ENCODE results near the gene TCN1. TPM values are rescaled to one million over a fixed set of nuclear protein-coding genes. Genes with fewer than 3 reads are reported as not detected.
A peak's percentile ranks its signal among the peaks of the same experiment; 100 is the strongest.
"Not testable (repeated sequence)": the region's sequence is repeated elsewhere in the genome, so short reads cannot be mapped to it uniquely, and the experiment has no call there.

The TCN1 gene
- total RNA-seq, 1 donor from 2014 or later = not detected

DNA sequence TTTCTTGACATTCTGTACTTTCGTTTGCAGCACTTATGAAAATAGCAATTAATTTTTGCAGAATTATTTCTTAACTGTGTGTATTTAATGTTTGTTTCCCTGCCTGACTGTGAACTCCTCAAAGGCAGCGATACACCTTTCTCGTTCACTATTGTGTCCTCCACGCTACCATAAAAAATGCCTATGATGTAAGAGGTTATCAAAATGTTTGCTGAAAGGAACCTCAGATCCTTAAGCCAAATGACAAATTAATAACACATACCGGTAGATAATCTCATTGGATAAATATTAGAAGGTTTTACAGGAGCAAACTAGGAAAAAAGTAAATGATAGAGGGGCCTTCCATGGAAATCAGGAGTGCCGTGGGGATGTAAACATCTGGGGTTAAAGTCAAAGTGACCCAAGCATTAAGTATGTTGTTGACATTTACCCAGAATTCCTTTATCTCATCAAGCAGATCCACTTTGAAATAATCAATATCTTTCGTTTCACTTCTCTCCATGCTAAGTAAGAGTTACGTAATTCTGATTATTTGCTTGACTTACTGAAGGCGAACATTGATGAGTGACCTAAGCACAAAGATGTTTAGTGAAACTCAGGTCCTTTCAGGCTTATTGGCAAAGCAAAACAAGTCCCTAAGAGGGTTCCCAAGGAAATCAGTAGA, 9.7 kb upstream of the TCN1 start:
- Mint-ChIP-seq H3K27ac (no peak overlapping the region), H3K4me1 (no peaks in the 10 kb centered on the region), H3K36me3 (ENCODE audit: low read depth) (no peaks in the 10 kb centered on the region), H3K4me3 (no peak overlapping the region), H3K9me3 (peaks cover 4% of the 10 kb centered on the region), H3K27me3 (peaks cover 18% of the 10 kb centered on the region)
- intact Hi-C loops (cut with micrococcal nuclease) = no loop called here
- no peak for DNase-seq

DNA sequence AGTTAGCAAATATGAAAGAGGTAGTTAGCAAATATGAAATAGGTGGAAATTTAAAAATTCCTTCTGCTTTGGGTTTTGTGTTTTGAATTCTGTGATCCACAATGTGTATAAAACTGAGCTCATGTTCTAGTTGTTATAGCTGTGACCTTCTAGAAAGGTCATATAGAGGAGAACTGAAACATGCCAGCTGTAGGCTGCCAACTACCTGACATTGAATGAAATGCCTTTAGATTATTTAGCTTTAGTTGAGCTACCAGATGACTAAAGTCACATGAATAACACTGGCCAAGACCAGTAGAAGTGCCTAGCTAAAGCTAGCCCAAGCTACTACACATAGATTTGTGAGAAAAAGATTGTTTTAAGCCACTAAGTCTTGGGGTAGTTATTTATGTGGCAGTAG, 5.8 kb upstream of the TCN1 start:
- Mint-ChIP-seq H3K9me3 (peaks cover 13% of the 10 kb centered on the region), H3K27ac (no peak overlapping the region), H3K36me3 (ENCODE audit: low read depth) (no peaks in the 10 kb centered on the region), H3K4me3 (no peak overlapping the region), H3K27me3 (peaks cover 18% of the 10 kb centered on the region), H3K4me1 (no peaks in the 10 kb centered on the region)
- intact Hi-C loops (cut with micrococcal nuclease) = no loop called here
- no peak for DNase-seq

DNA sequence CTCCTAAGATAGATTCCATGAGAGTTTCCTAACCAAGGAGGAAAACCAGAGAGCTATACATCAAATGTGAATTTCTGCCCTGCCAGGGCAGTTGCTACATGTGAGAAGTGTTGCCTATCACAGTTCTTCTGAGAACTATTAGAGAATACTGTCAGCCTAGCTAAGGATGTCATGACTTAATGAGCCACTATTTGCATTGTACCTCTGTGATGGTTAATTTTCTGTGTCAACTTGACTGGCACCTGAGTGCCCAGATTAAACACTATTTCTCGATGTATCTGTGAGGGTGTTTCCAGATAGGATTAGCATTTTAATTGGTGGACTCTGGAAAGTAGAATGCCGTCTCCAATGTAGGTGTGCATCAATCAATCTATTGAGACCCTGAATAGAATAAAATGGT, 1.7 kb upstream of the TCN1 start:
- intact Hi-C loops (cut with micrococcal nuclease) = no loop called here
- no peak for DNase-seq
- H3K9me3 Mint-ChIP-seq = peaks cover 13% of the 10 kb centered on the region

GRCh38 chr11:59866836-59867235, 549 bp upstream of the TCN1 start:
- H3K27ac Mint-ChIP-seq = no peak overlapping the region
- no peaks in the 10 kb centered on the region for H3K4me1 Mint-ChIP-seq
- peaks cover 13% of the 10 kb centered on the region for H3K9me3 Mint-ChIP-seq
- peaks cover 13% of the 10 kb centered on the region for H3K27me3 Mint-ChIP-seq
- no peaks in the 10 kb centered on the region for H3K36me3 Mint-ChIP-seq (ENCODE audit: low read depth)
- intact Hi-C loops (cut with micrococcal nuclease) = no loop called here
- no peak overlapping the region for H3K4me3 Mint-ChIP-seq
- DNase-seq = no peak

More for the DNA sequence above, 1.7 kb upstream of the TCN1 start:
- peaks cover 13% of the 10 kb centered on the region for H3K27me3 Mint-ChIP-seq
- H3K36me3 Mint-ChIP-seq (ENCODE audit: low read depth) = no peaks in the 10 kb centered on the region
- H3K4me1 Mint-ChIP-seq = no peaks in the 10 kb centered on the region
- no peak overlapping the region for H3K4me3 Mint-ChIP-seq
- H3K27ac Mint-ChIP-seq = no peak overlapping the region

DNA sequence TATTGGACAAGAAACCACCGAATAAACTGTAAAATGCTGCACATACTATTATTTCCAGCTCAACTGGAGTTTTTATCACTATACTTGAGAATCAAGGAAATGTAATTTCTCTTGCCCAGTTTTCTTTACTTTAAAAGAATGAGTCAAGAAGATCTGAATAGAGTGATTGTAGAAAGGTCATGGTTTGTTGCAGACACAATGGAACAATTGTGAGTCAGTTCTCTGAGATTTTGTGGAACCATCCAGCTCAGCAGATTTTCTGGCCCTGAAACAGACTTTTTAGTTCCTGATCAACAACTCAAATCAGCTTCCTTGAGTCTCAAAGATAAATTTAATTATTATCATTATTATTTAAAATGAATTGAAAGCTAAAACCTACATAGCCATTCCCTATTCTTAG, 1.3 kb downstream of the TCN1 start:
- Mint-ChIP-seq H3K4me1 (no peaks in the 10 kb centered on the region), H3K27ac (peak overlapping the region; percentile 26), H3K9me3 (peaks cover 2% of the 10 kb centered on the region), H3K4me3 (no peak overlapping the region), H3K27me3 (peaks cover 4% of the 10 kb centered on the region), H3K36me3 (ENCODE audit: low read depth) (no peaks in the 10 kb centered on the region)
- no peak for DNase-seq
- intact Hi-C loops (cut with micrococcal nuclease) = no loop called here

DNA sequence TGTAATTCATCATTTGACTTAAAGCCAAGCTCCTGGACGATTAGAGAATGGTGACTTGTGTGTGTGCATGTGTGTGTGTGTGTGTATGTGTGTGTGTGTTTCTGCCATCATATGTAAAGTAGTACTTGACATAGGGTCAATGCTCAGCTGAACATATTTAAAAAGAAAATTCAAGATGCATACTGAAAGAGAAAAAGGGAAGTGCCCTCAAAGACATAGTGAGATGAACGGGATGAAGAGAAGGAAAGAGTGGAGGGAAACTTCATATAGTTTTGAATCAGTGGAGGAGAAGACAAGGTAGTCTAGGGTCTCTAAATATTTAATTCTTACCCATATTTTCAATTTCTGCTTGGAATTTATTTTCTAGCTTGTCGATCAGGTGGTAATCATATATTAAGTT, 4.0 kb downstream of the TCN1 start:
- no peak overlapping the region for H3K27ac Mint-ChIP-seq
- intact Hi-C loops (cut with micrococcal nuclease) = no loop called here
- no peaks in the 10 kb centered on the region for H3K9me3 Mint-ChIP-seq
- H3K27me3 Mint-ChIP-seq = peaks cover 2% of the 10 kb centered on the region
- DNase-seq = no peak
- H3K36me3 Mint-ChIP-seq (ENCODE audit: low read depth) = peaks cover 1% of the 10 kb centered on the region
- peaks cover 13% of the 10 kb centered on the region for H3K4me1 Mint-ChIP-seq
- no peak overlapping the region for H3K4me3 Mint-ChIP-seq

- Mint-ChIP-seq H3K36me3 (ENCODE audit: low read depth) (peaks cover 1% of the 10 kb centered on the region), H3K4me3 (no peak overlapping the region), H3K27me3 (peaks cover 2% of the 10 kb centered on the region), H3K4me1 (peaks cover 20% of the 10 kb centered on the region), H3K27ac (no peak overlapping the region), H3K9me3 (no peaks in the 10 kb centered on the region)
- intact Hi-C loops (cut with micrococcal nuclease) = loop anchor here (5.0 kb wide), 1 partner anchor 47 kb away; the partner anchor contains the start of gene MRPL16
- DNase-seq = no peak
Measured at GRCh38 chr11:59859673-59860072, 6.6 kb downstream of the TCN1 start.

GRCh38 chr11:59857439-59858434, 8.6 kb downstream of the TCN1 start:
- Mint-ChIP-seq H3K9me3 (no peaks in the 10 kb centered on the region), H3K4me3 (peak overlapping the region; percentile 55), H3K36me3 (ENCODE audit: low read depth) (peaks cover 1% of the 10 kb centered on the region), H3K27me3 (peaks cover 1% of the 10 kb centered on the region), H3K27ac (peak overlapping the region; percentile 88), H3K4me1 (peaks cover 20% of the 10 kb centered on the region)
- DNase-seq = peak; percentile 67
- intact Hi-C loops (cut with micrococcal nuclease) = loop anchor here (5.0 kb wide), 1 partner anchor 45 kb away; the partner anchor contains the start of gene MRPL16

DNA sequence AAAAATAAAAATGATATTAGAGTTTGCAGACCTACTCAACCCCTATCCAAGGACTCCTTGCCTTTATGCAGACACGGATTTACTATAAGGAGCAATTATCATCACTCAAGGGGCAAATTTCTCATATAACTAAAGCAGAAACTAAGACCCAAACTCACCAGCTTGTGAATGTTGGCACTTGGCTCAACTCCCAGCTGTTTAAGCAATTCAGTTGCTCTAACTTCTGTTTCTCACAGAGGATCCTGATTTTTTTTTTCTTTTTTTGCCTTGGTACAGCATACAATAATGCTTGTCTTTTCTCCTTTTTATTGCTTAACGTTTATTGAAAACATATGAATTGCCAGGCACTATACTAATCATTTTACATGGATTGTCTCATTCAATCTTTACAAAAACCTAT, 11.4 kb downstream of the TCN1 start:
- Mint-ChIP-seq H3K4me1 (peaks cover 20% of the 10 kb centered on the region), H3K27me3 (peaks cover 1% of the 10 kb centered on the region), H3K36me3 (ENCODE audit: low read depth) (peaks cover 1% of the 10 kb centered on the region), H3K27ac (no peak overlapping the region), H3K9me3 (no peaks in the 10 kb centered on the region), H3K4me3 (no peak overlapping the region)
- DNase-seq = no peak
- intact Hi-C loops (cut with micrococcal nuclease) = loop anchor here (5.0 kb wide), 1 partner anchor 43 kb away; the partner anchor contains the start of gene MRPL16

GRCh38 chr11:59851416-59851815, 14.9 kb downstream of the TCN1 start:
- H3K27ac Mint-ChIP-seq, H3K4me1 Mint-ChIP-seq: not testable (repeated sequence)

GRCh38 chr11:59849551-59849950, 16.7 kb downstream of the TCN1 start:
- not testable (repeated sequence) for H3K4me1 Mint-ChIP-seq

More at GRCh38 chr11:59851416-59851815, 14.9 kb downstream of the TCN1 start:
- H3K4me3 Mint-ChIP-seq; intact Hi-C loops (cut with micrococcal nuclease); DNase-seq; H3K36me3 Mint-ChIP-seq (ENCODE audit: low read depth); H3K9me3 Mint-ChIP-seq; H3K27me3 Mint-ChIP-seq: not testable (repeated sequence)

DNA sequence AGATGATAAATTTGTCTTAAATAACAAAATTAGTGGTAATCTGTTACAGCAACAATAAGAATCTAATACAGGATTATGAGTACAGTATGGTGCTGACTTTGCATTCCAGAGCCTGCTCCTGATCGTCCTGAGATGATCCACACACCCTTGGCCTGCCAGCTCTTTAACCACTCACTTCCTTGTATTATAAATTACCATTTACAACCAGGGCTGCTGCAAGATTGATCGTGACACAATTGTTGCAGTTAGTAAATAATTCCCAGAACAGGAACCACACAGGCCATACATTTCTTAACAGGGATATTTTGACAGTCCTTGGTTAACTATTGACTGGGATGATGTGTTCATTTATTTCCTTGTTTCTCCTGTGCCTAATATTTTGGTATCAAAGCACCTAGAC, 17.2 kb downstream of the TCN1 start:
- H3K4me1 Mint-ChIP-seq = no peaks in the 10 kb centered on the region
- H3K27me3 Mint-ChIP-seq = peaks cover 1% of the 10 kb centered on the region
- no peak overlapping the region for H3K27ac Mint-ChIP-seq
- no peak for DNase-seq
- intact Hi-C loops (cut with micrococcal nuclease) = no loop called here
- H3K9me3 Mint-ChIP-seq = no peaks in the 10 kb centered on the region
- H3K36me3 Mint-ChIP-seq (ENCODE audit: low read depth) = no peaks in the 10 kb centered on the region
- no peak overlapping the region for H3K4me3 Mint-ChIP-seq

More at GRCh38 chr11:59849551-59849950, 16.7 kb downstream of the TCN1 start:
- intact Hi-C loops (cut with micrococcal nuclease); H3K27ac Mint-ChIP-seq; H3K9me3 Mint-ChIP-seq; H3K27me3 Mint-ChIP-seq; H3K4me3 Mint-ChIP-seq; DNase-seq; H3K36me3 Mint-ChIP-seq (ENCODE audit: low read depth): not testable (repeated sequence)

DNA sequence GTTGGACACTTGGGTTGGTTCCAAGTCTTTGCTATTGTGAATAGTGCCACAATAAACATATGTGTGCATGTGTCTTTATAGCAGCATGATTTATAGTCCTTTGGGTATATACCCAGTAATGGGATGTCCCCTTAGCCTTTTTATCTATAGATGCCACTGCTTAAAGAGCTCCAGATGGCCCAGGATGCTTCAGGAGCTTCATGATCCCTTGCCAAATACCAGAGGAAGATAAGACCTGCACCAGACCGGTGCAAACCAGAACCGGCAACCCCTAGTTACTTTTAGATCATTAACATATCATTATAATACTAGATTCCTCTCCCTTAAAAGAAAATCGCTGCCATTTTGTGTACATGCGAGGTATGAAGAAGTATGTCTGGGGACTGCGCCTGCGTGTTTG, 17.8 kb downstream of the TCN1 start:
- H3K36me3 Mint-ChIP-seq (ENCODE audit: low read depth); intact Hi-C loops (cut with micrococcal nuclease); H3K27ac Mint-ChIP-seq; H3K27me3 Mint-ChIP-seq; H3K4me3 Mint-ChIP-seq; H3K4me1 Mint-ChIP-seq; DNase-seq; H3K9me3 Mint-ChIP-seq: not testable (repeated sequence)

- intact Hi-C loops (cut with micrococcal nuclease) = no loop called here
- DNase-seq = no peak
- Mint-ChIP-seq H3K27ac (no peak overlapping the region), H3K4me3 (no peak overlapping the region), H3K4me1 (no peaks in the 10 kb centered on the region), H3K27me3 (no peaks in the 10 kb centered on the region), H3K9me3 (no peaks in the 10 kb centered on the region), H3K36me3 (ENCODE audit: low read depth) (no peaks in the 10 kb centered on the region)
Measured at GRCh38 chr11:59847626-59848025, 18.7 kb downstream of the TCN1 start.

Data from activated CD4-positive, alpha-beta T cell treated with anti-CD3 and anti-CD28 coated beads, Interleukin-2, amount 10 ng/mL, durations not matched to agents 24 days and 14 days (primary cell).